PC-9 (cell line): Measurements from ENCODE around the gene SPAG9. TPM values are rescaled to one million over a fixed set of nuclear protein-coding genes. Genes with fewer than 3 reads are reported as not detected.
A peak's percentile ranks its signal among the peaks of the same experiment; 100 is the strongest.

Experiments
- Bru-seq: library from RNA; stranded (reverse); fragments of 400-500 nt; gene quantifications from one replicate; lab custom pipeline; 2021; lab: Mats Ljungman, UMichigan
- BruChase-seq, 2 experiments: library from RNA; stranded (reverse); fragments of 400-500 nt; gene quantifications; one replicate each; lab custom pipeline; 2021; lab: Mats Ljungman, UMichigan
- BruUV-seq: library from RNA; stranded (reverse); fragments of 400-500 nt; replicated peaks from 2 replicates; lab custom pipeline; 2021; lab: Mats Ljungman, UMichigan
- CTCF ChIA-PET: fragments of 300-600 bp; sonication (Branson Sonifier 250); formaldehyde crosslinking; loops from one replicate; lab custom pipeline; 2022; ENCODE audit warnings: antibody characterized with exemption; lab: Charles Lee
- POLR2A ChIA-PET: fragments of 300-600 bp; sonication (Branson Sonifier 250); formaldehyde crosslinking; loops from one replicate; lab custom pipeline; 2022; ENCODE audit warnings: antibody characterized with exemption; ENCODE audit not compliant: unreplicated experiment; lab: Charles Lee
- DNase-seq, 2 experiments: peaks; one replicate each; pipeline versions ENCODE4 v3.0.0 to v3.0.0-alpha.2; 2015 to 2022; ENCODE audit warnings: mixed read lengths in 1 of 2
- H2AFZ ChIP-seq: fragments of 200-600 bp; sonication (generic); 2 replicates; pipeline ENCODE4 v1.8.1; 2017; ENCODE audit warnings: antibody characterized with exemption
- H3F3A ChIP-seq: fragments of 200-600 bp; sonication (generic); 2 replicates; pipeline ENCODE4 v1.8.1; 2017; ENCODE audit warnings: antibody characterized with exemption, mild to moderate bottlenecking, low read depth; ENCODE audit not compliant: insufficient read depth
- H3K27ac ChIP-seq: fragments of 200-600 bp; sonication (generic); 2 replicates; pipeline ENCODE4 v1.6.1; 2016; ENCODE audit warnings: mixed run types
- H3K27me3 ChIP-seq: fragments of 200-600 bp; sonication (generic); 2 replicates; pipeline ENCODE4 v1.6.1; 2016; ENCODE audit warnings: low read depth, mixed run types; ENCODE audit not compliant: insufficient read depth
- H3K36me3 ChIP-seq: fragments of 200-600 bp; sonication (generic); 2 replicates; pipeline ENCODE4 v1.6.1; 2016; ENCODE audit warnings: low read depth, mixed run types
- H3K4me1 ChIP-seq: fragments of 200-600 bp; sonication (generic); replicated peaks from 2 replicates; pipeline ENCODE4 v1.6.1; 2016; ENCODE audit warnings: mixed run types; ENCODE audit not compliant: insufficient read depth
- H3K4me2 ChIP-seq: fragments of 200-600 bp; sonication (generic); 2 replicates; pipeline ENCODE4 v1.6.1; 2017; ENCODE audit warnings: mixed run types
- H3K4me3 ChIP-seq: fragments of 200-600 bp; sonication (generic); 2 replicates; pipeline ENCODE4 v1.6.1; 2016; ENCODE audit warnings: mixed run types
- H3K79me2 ChIP-seq: fragments of 200-600 bp; sonication (generic); 2 replicates; pipeline ENCODE4 v1.6.1; 2017; ENCODE audit warnings: low read depth, mixed run types
- H3K9me2 ChIP-seq: fragments of 200-600 bp; sonication (generic); 2 replicates; pipeline ENCODE4 v1.8.1; 2017; ENCODE audit warnings: mild to moderate bottlenecking; ENCODE audit not compliant: insufficient read depth
- H3K9me3 ChIP-seq: fragments of 200-600 bp; sonication (generic); 2 replicates; pipeline ENCODE4 v1.8.1; 2016; ENCODE audit warnings: low read depth; ENCODE audit not compliant: insufficient read depth
- H4K20me1 ChIP-seq: fragments of 200-600 bp; sonication (generic); 2 replicates; pipeline ENCODE4 v1.8.1; 2017; ENCODE audit not compliant: insufficient read depth
- EZH2 ChIP-seq: fragments of 200-600 bp; sonication (generic); IDR thresholded peaks from 2 replicates; pipeline ENCODE4 v1.8.0; 2017; ENCODE audit warnings: antibody characterized with exemption, low read depth
- intact Hi-C: fragments of 100-400 bp; cut with micrococcal nuclease; formaldehyde crosslinking; loops from one replicate; pipeline ENCODE4 v1.10.0; 2022; ENCODE audit not compliant: unreplicated experiment
- long read RNA-seq: library from polyadenylated mRNA; stranded (forward); transcript quantifications from one replicate; pipeline ENCODE4 v2.0.0, GENCODE V29; 2022
- total RNA-seq: library from RNA; stranded (reverse); gene quantifications from 2 replicates; pipeline ENCODE4 v1.2.3, GENCODE V29; 2021
- TF ChIP-seq, protein P1 (sequence below): fragments of 200-600 bp; sonication (generic); conservative IDR thresholded peaks from 2 replicates; pipeline ENCODE4 v1.6.1; 2017; ENCODE audit warnings: mixed run types, antibody characterized with exemption, mild to moderate bottlenecking, moderate library complexity

Gene SPAG9, protein sequence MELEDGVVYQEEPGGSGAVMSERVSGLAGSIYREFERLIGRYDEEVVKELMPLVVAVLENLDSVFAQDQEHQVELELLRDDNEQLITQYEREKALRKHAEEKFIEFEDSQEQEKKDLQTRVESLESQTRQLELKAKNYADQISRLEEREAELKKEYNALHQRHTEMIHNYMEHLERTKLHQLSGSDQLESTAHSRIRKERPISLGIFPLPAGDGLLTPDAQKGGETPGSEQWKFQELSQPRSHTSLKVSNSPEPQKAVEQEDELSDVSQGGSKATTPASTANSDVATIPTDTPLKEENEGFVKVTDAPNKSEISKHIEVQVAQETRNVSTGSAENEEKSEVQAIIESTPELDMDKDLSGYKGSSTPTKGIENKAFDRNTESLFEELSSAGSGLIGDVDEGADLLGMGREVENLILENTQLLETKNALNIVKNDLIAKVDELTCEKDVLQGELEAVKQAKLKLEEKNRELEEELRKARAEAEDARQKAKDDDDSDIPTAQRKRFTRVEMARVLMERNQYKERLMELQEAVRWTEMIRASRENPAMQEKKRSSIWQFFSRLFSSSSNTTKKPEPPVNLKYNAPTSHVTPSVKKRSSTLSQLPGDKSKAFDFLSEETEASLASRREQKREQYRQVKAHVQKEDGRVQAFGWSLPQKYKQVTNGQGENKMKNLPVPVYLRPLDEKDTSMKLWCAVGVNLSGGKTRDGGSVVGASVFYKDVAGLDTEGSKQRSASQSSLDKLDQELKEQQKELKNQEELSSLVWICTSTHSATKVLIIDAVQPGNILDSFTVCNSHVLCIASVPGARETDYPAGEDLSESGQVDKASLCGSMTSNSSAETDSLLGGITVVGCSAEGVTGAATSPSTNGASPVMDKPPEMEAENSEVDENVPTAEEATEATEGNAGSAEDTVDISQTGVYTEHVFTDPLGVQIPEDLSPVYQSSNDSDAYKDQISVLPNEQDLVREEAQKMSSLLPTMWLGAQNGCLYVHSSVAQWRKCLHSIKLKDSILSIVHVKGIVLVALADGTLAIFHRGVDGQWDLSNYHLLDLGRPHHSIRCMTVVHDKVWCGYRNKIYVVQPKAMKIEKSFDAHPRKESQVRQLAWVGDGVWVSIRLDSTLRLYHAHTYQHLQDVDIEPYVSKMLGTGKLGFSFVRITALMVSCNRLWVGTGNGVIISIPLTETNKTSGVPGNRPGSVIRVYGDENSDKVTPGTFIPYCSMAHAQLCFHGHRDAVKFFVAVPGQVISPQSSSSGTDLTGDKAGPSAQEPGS (N-terminal part only)
- 40.8 and 51.8 TPM in 2 replicates for total RNA-seq
- Bru-seq, nascent RNA = percentile 81 among the genes with signal in this experiment
- percentile 76 among the genes with signal in this experiment for BruChase-seq, experiment 1, labeled RNA remaining after a 2-hour chase
- BruChase-seq, experiment 2, labeled RNA remaining after a 6-hour chase = percentile 76 among the genes with signal in this experiment
- long read RNA-seq, full-length matches to known transcripts = 3 of 16 reads
- long read RNA-seq, partial matches to known transcripts = 4 of 16 reads
- long read RNA-seq, other reads (novel, unspliced or antisense) = 9 of 16 reads

DNA sequence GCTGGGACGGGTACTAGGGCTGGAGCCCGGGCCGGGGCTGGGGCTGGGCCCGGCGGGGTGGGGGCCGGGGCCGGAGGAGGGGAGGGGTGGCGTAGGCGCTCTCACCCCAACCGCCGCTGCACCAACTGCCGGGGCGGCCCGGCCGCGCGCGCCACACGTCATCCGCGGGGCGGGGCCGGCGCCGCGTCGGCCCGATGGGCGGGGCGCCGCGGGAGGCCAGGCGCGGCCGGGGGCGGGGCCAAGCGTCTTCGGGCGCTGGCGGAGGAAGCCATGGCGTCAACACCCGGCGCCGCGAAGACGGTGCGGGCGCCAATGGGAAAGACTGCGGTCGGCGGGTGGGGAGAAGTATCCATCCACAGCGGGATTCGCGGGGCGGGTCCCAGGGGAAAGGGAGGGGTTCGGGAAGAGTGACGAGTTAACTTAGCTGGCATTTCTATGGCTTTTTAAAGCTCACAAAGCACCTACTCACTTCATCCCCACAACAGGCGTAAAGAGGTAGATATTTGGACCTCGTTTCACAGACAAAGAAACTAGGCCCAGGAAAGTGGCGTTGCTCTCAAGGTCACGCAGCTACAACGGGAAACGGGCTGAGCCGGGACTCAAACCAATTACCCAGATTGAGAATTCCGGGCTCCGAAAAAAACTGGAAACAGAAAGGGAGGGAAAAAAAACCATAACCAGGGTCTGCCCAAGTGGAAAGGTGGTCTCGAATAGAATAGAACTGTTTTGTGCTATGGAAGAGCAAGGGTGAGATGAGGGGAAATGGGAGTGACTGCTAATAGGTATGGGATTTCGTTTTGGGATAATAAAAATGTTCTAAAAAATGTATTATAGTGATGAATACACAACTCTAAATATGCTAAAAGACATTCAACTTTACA, at the start of gene SPAG9:
SPAG9 (minus strand) TSS at position 130 of the 881 bp plus-strand sequence. CDS start 212 bp downstream, outside the sequence.
- TF ChIP-seq EZH2 = no peak
- TF ChIP-seq, protein P1, sequence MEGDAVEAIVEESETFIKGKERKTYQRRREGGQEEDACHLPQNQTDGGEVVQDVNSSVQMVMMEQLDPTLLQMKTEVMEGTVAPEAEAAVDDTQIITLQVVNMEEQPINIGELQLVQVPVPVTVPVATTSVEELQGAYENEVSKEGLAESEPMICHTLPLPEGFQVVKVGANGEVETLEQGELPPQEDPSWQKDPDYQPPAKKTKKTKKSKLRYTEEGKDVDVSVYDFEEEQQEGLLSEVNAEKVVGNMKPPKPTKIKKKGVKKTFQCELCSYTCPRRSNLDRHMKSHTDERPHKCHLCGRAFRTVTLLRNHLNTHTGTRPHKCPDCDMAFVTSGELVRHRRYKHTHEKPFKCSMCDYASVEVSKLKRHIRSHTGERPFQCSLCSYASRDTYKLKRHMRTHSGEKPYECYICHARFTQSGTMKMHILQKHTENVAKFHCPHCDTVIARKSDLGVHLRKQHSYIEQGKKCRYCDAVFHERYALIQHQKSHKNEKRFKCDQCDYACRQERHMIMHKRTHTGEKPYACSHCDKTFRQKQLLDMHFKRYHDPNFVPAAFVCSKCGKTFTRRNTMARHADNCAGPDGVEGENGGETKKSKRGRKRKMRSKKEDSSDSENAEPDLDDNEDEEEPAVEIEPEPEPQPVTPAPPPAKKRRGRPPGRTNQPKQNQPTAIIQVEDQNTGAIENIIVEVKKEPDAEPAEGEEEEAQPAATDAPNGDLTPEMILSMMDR = no peak
- Histone ChIP-seq H3K4me1 (peaks cover 29% of the 10 kb centered on the region), H3K9me3 (no peaks in the 10 kb centered on the region), H3K4me2 (peak within 1 kb of the TSS; percentile 97), H4K20me1 (peaks cover 30% of the 10 kb centered on the region), H3K79me2 (peaks cover 45% of the 10 kb centered on the region), H3K27me3 (no peaks in the 10 kb centered on the region), H3K36me3 (no peaks in the 10 kb centered on the region), H3K4me3 (peak within 1 kb of the TSS; percentile 95), H2AFZ (peak within 1 kb of the TSS; percentile 83), H3K9me2 (no peaks in the 10 kb centered on the region), H3F3A (peaks cover 36% of the 10 kb centered on the region), H3K27ac (peak within 1 kb of the TSS; percentile 98)
- intact Hi-C loops = loop anchor here (1.0 to 2.0 kb wide), 2 partner anchors 32 to 140 kb away; partner anchors contain the start of genes MBTD1, NME1 and UTP18
- ChIA-PET POLR2A (interaction anchor here (0.6 to 0.9 kb wide), 3 partner anchors 64 to 483 kb away, joined by 5 to 19 read pairs (median 5); no protein-coding TSS in a partner anchor), CTCF (interaction anchor here (0.7 to 1.4 kb wide), 3 partner anchors 31 to 168 kb away, joined by 3 to 5 read pairs (median 4); partner anchors contain the start of gene NME1)
- TSS peak; percentile 91 for BruUV-seq
- peak; percentile 90 to 96 for DNase-seq

DNA sequence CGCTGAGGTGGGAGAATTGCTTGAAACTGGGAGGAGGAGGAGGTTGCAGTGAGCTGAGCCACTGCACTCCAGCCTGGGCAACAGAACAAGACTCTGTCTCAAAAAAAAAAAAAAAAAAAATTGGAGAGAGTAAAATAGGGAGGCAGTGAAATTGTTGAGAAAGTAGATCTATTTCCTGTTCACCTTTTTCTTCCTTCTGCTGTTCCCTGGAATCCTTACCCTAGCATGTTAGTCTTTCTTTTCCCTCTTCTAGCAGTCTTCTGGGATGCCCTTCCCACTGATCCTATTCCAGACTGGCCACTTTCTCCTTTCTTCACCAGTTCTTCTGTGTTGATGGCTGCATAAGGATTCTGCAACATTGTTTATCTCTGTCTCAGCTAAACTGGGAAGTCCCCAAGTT, 48.7 kb upstream of the SPAG9 start:
- peaks cover 47% of the 10 kb centered on the region for H4K20me1 ChIP-seq
- peaks cover 18% of the 10 kb centered on the region; the same call in 1 of the 2 replicates for H3K4me1 ChIP-seq
- ChIA-PET POLR2A (no interaction called here), CTCF (no interaction called here)
- TF ChIP-seq, protein P1 = no peak
- TF ChIP-seq EZH2 = no peak
- peaks cover 42% of the 10 kb centered on the region for H3K36me3 ChIP-seq
- no peaks in the 10 kb centered on the region for H3K27me3 ChIP-seq
- intact Hi-C loops = loop anchor here (5.0 kb wide), 2 partner anchors 93 to 167 kb away; partner anchors contain the start of genes MBTD1 and UTP18
- no peak overlapping the region for H3K4me2 ChIP-seq
- no peaks in the 10 kb centered on the region for H3K9me2 ChIP-seq
- no peak overlapping the region; the same call in 1 of the 2 replicates for H3K27ac ChIP-seq
- no TSS peak for BruUV-seq
- H3F3A ChIP-seq = peaks cover 79% of the 10 kb centered on the region
- no peak overlapping the region for H2AFZ ChIP-seq
- DNase-seq = no peak
- no peak overlapping the region for H3K4me3 ChIP-seq
- no peaks in the 10 kb centered on the region for H3K9me3 ChIP-seq
- peaks cover 30% of the 10 kb centered on the region for H3K79me2 ChIP-seq
